ENCODE data around the gene KRTAP10-4.

KRTAP10-4 gene

DNA sequence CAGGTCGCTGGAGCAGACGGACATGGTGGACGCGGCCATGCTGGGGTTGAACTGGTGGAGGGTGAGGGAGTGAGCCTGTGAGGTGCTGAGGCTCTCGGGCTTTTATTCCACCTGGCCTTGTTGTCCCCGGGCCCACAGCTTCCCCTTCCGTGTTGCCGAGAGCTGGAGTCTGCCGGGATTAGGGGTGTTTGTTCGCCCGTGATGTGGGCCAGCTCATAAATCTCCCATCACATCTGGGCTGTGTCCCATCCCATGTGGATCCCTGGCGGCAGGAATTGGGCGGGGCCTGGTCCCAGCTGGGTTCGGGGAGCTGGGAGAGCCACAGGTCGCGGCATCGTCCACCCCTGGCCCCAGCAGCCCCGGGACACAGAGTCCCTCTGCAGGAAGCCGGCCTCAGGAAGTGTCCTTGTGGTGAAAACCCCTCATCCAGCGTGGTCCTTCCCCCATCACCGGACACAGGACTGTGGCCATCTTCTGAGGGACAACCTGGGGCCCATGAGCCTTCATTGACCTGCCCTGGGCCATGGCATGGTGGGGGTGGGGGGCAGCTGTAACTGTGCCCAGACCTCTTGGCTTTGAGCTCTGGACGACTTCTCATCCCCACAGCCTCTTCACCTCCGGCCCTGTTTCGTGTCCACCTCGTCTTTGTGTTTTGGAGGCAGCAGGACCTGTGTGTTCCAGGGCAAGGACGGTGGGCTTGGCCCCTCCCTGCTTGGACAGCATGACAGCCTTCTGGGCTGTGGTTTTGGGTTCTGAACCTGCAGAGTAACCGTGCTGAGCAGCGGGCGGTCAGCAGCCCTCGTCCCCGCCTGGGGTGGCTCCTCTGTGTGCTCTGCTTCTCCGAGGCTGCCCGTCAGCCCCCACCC is 19.1 kb downstream of the KRTAP10-4 start, which contains the start of gene KRTAP10-6:
KRTAP10-6 (minus strand) TSS at position 60 of the 866 bp plus-strand sequence; CDS start at position 39, 21 bp downstream.
- no peak within 1 kb of the TSS for H3K4me3 ChIP-seq (ENCODE audit: low read depth, low read length)
- TF ChIP-seq, protein P1, sequence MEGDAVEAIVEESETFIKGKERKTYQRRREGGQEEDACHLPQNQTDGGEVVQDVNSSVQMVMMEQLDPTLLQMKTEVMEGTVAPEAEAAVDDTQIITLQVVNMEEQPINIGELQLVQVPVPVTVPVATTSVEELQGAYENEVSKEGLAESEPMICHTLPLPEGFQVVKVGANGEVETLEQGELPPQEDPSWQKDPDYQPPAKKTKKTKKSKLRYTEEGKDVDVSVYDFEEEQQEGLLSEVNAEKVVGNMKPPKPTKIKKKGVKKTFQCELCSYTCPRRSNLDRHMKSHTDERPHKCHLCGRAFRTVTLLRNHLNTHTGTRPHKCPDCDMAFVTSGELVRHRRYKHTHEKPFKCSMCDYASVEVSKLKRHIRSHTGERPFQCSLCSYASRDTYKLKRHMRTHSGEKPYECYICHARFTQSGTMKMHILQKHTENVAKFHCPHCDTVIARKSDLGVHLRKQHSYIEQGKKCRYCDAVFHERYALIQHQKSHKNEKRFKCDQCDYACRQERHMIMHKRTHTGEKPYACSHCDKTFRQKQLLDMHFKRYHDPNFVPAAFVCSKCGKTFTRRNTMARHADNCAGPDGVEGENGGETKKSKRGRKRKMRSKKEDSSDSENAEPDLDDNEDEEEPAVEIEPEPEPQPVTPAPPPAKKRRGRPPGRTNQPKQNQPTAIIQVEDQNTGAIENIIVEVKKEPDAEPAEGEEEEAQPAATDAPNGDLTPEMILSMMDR (IDR thresholded peaks at IDR 0.05; ENCODE audit: low read depth, low read length, missing control alignments), result no peak
- no peak for DNase-seq (ENCODE audit: low read depth)

DNA sequence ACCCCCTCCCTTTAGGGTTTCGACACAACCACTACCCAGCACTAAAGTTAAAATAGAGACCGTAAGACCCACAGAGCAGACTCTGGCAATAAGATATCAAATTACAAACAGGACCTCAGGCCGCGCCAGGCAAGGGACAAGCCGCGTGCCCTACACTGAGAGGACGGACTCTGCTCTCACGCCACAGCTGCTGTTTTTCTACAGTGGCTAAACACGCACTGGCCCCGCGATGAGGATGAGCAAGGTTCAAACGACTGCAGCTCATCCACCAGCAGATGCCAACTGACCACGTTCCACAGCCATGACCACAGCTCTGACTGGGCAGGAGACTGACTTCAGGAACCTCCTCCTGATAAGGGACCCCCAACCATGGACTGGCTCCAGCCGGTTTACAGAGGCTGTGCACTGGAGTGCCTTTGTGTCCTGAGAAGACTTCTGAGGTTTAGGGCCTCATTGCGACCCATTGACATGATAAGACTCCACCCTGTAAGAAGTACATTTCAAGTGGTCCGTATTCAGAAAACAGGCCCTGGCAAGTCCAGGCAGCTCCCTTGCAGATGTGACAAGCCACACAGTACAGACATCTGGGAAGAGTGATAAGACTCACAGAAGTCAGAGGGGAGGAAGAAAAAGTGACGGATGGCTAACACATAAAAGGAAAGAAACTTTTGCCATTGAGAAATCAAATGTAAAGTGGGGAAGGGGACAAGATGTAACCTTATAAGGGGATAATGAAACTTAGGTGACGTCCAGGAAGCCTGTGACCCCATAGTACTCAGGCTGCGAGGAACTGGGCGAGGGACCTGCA is 20.3 kb downstream of the KRTAP10-4 start:
- DNase-seq (ENCODE audit: low read depth), result no peak
- TF ChIP-seq, protein P1 (IDR thresholded peaks at IDR 0.05; ENCODE audit: low read depth, low read length, missing control alignments), result no peak
- no peak overlapping the region for H3K4me3 ChIP-seq (ENCODE audit: low read depth, low read length)

DNA sequence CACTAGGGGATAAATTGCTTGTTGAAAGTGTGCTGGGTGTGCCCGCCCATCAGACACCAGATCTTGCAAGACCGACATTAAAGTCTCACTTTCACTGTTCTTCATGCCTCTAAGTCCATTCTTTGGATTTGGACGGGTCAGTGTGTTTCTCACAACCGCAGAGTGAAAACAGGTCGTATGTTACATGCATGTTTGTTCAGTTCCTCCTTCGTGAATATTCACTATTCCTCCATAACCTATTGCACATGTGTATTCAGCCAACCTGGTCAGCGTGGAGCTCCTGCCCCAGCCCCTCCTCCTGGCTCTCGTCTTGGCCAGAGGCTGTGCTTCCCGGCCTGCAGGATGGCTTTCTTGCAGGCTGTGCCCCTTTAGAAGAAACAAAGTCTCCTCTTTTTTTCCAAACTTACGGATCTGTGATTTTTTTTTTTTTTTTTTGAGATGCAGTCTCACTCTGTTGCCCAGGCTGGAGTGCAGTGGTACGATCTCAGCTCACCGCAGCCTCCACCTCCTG is 20.9 kb downstream of the KRTAP10-4 start:
- TF ChIP-seq, protein P1 (IDR thresholded peaks at IDR 0.05; ENCODE audit: low read depth, low read length, missing control alignments), result no peak
- no peak overlapping the region for H3K4me3 ChIP-seq (ENCODE audit: low read depth, low read length)
- DNase-seq (ENCODE audit: low read depth), result no peak

DNA sequence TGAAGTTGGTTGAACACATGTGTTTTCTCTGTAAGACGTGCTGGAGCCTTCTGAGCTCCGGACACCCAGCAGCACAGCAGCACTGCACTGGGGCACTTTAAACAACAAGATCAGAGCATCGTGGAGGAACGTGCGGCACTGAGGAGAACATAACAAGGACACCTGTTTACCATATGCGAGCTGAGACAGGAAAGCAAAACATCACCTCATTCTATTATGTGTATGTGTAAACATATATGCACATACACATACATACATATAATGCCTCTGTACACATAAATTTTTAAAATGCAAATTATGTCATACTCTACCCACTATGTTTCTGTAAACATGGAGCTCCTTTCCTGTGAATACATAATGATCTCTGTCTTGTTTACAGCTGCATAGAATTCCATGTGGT is 22.0 kb downstream of the KRTAP10-4 start:
- TF ChIP-seq, protein P1 (IDR thresholded peaks at IDR 0.05; ENCODE audit: low read depth, low read length, missing control alignments), result no peak
- no peak for DNase-seq (ENCODE audit: low read depth)
- no peak overlapping the region for H3K4me3 ChIP-seq (ENCODE audit: low read depth, low read length)

DNA sequence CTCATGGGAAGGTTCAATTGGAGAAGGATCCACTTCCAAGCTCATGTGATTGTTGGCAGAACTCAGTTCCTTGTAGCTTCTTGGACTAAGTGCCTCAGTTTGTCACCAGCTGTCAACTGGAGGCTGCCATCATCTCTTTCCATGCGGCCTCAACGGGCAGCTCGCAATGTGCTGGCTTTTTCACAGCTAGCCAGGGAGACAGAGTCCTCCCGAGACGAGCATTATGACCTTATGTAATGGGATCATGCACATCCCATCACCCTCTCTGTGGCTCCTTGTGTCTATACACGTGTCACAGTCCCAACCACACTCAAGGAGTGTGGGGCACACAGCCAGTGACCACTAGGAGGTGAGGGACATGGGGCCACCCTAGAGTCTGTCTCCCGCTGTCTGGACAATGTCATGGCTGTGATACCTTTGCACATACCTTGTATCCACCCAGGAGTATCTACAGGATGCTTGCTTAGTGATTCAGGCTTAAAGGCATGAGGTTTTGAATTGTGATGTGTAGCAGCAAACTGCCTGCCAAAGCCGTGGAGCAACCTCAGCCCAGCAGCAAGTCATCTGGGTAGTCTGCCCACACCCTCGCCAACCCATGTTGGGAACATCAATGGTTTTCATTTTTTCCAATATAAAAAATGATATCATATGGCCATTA is 22.7 kb downstream of the KRTAP10-4 start:
- DNase-seq (ENCODE audit: low read depth), result no peak
- no peak overlapping the region for H3K4me3 ChIP-seq (ENCODE audit: low read depth, low read length)
- TF ChIP-seq, protein P1 (IDR thresholded peaks at IDR 0.05; ENCODE audit: low read depth, low read length, missing control alignments), result no peak

DNA sequence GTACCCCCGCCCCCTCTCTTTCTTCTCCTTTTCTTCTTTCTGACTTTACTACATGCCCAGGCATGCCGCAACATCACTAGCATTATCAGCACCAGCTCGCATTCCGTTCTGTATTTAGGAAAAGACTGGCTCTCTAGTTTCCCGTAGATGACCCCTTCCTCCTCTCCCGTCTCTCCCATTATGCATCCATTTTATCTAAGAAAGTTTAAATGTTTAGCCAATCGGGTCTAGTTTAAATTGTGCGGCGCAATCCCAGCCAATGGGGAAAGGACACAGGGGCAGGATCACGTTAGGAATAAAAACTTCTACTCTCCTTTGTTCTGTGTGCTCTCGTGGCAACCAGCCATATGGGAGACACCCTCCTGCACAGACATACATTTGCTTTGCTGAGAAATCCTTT is 24.5 kb downstream of the KRTAP10-4 start:
- DNase-seq (ENCODE audit: low read depth), result no peak
- H3K4me3 ChIP-seq (ENCODE audit: low read depth, low read length), result no peak overlapping the region
- TF ChIP-seq, protein P1 (IDR thresholded peaks at IDR 0.05; ENCODE audit: low read depth, low read length, missing control alignments), result no peak

All from GM12864 (cell line).